HL-60 (cell line): ENCODE results near the gene PHF14.

Source experiments
- CTCF ChIP-seq: IDR thresholded peaks from one replicate; pipeline ENCODE4 v1.5.1; 2011; ENCODE audit warnings: low read length, control low read depth, inconsistent platforms; ENCODE audit not compliant: insufficient read depth
- REST ChIP-seq: IDR thresholded peaks from 2 replicates; pipeline ENCODE4 v1.6.1; 2012; ENCODE audit warnings: low read depth; ENCODE audit not compliant: insufficient replicate concordance
- SPI1 ChIP-seq: IDR thresholded peaks from 2 replicates; pipeline ENCODE4 v1.6.1; 2012; ENCODE audit warnings: low read depth, mild to moderate bottlenecking, borderline replicate concordance

- TF ChIP-seq REST: no peak
- TF ChIP-seq CTCF: no peak
- TF ChIP-seq SPI1: no peak
Measured at GRCh38 chr7:10934292-10934691, 39.4 kb upstream of the PHF14 start.
